Measurements from ENCODE around the gene STPG2. TPM values are rescaled to one million over a fixed set of nuclear protein-coding genes. Genes with fewer than 3 reads are reported as not detected.

STPG2 gene
- total and polyA plus RNA-seq, 12 donors: 0.04 to 0.58 (median 0.36) TPM

DNA sequence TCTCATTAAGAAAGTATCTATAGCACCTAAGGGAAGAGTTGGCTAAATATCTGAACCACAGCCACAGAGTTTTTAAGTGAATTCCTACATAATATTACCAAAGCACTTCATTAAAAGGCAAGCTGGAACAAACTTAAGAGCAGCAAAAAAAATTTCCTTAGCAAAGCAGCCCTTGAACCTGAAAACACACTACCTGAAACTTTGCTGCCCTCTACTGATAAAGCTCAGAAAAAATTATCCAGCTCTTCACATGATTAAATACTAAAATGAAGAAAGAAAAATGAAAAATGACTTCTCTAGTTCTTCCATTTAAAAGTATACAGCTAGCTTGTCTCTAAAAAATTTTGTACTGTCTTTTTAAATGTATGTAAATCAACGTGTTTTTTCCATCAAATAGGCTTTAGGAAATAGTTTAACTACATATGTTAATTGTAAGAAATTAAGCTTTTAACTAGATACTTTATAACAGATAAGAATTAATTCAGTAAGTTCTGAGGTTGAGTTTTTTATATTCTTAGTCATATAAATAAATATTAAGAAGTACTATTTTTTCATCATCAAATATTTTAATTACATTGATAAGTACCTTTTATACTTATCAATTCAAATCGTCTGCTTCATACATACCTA lies 156.1 kb downstream of the STPG2 start:
- ATAC-seq: no peak
- Histone ChIP-seq H3K27me3 (no peaks in the 10 kb centered on the region), H3K9me3 (peaks cover 0 to 8% (median under 1%) of the 10 kb centered on the region in 11 donors), H3K4me3 (no peak overlapping the region), H3K4me1 (no peaks in the 10 kb centered on the region), H3K27ac (no peak overlapping the region), H3K36me3 (no peaks in the 10 kb centered on the region)
- TF ChIP-seq, protein P1, sequence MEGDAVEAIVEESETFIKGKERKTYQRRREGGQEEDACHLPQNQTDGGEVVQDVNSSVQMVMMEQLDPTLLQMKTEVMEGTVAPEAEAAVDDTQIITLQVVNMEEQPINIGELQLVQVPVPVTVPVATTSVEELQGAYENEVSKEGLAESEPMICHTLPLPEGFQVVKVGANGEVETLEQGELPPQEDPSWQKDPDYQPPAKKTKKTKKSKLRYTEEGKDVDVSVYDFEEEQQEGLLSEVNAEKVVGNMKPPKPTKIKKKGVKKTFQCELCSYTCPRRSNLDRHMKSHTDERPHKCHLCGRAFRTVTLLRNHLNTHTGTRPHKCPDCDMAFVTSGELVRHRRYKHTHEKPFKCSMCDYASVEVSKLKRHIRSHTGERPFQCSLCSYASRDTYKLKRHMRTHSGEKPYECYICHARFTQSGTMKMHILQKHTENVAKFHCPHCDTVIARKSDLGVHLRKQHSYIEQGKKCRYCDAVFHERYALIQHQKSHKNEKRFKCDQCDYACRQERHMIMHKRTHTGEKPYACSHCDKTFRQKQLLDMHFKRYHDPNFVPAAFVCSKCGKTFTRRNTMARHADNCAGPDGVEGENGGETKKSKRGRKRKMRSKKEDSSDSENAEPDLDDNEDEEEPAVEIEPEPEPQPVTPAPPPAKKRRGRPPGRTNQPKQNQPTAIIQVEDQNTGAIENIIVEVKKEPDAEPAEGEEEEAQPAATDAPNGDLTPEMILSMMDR (IDR thresholded peaks at IDR 0.05): peak in 5 of 9 donors; percentile 12 to 43 (median 24)
- DNase-seq: no peak
- intact Hi-C loops (cut with DNase I): no loop called here
- 34 to 41% methylated on average over 2 of the region's 2 CpGs for WGBS, 2 donors

DNA sequence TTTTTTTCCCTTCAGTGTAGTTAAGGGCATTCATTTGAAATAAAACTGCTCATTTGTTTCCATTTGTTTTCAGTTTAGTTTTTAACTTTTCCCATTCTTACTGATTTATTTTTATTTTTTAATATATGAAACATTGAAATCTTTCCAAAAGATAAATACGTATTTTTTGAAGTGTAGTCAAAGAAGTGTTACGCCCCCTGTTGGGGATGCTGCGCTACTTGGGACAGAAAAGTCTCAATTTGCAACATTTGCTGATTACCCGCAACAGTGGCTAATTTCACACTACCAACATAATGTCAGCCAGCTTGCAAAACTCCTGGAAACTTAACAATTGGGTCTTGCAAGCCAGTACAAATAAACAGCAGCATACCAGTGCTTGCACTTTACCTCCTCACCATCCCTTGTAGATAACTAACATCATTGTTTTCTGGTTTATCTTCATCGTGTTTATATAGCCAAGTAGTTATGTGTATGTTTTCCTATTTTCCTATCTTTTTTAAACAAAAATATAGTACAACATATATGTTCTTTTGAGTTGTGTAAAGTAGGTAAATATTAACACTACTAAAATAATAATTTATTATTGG lies 158.6 kb downstream of the STPG2 start:
- Histone ChIP-seq H3K4me1 (no peaks in the 10 kb centered on the region), H3K27me3 (no peaks in the 10 kb centered on the region), H3K27ac (no peak overlapping the region), H3K4me3 (no peak overlapping the region), H3K36me3 (no peaks in the 10 kb centered on the region), H3K9me3 (no peaks in the 10 kb centered on the region)
- 62 to 65% methylated on average over 5 of the region's 5 CpGs for WGBS, 2 donors
- DNase-seq (no peak), ATAC-seq (no peak)
- TF ChIP-seq, protein P1 (IDR thresholded peaks at IDR 0.05): peak in 2 of 9 donors; percentile 12 to 25
- intact Hi-C loops (cut with DNase I): no loop called here

GRCh38 chr4:97978791-97979488 lies 164.3 kb downstream of the STPG2 start:
- no peak for ATAC-seq

More at GRCh38 chr4:97978791-97979488, 164.3 kb downstream of the STPG2 start:
- H3K27me3 ChIP-seq: no peaks in the 10 kb centered on the region
- no peaks in the 10 kb centered on the region for H3K4me1 ChIP-seq
- no peaks in the 10 kb centered on the region for H3K36me3 ChIP-seq
- no peak overlapping the region for H3K4me3 ChIP-seq
- TF ChIP-seq, protein P1 (IDR thresholded peaks at IDR 0.05): no peak
- 86% methylated on average over 2 of the region's 2 CpGs for WGBS, 2 donors
- H3K27ac ChIP-seq: no peak overlapping the region
- H3K9me3 ChIP-seq: peaks cover 0 to 9% (median 0%) of the 10 kb centered on the region in 11 donors
- intact Hi-C loops (cut with DNase I): no loop called here
- DNase-seq: no peak

Data from heart right ventricle (tissue), 16 donors.